SK-MEL-5 (cell line): Measurements from ENCODE around the gene SLF1. TPM values are rescaled to one million over a fixed set of nuclear protein-coding genes. Genes with fewer than 3 reads are reported as not detected.
A peak's percentile ranks its signal among the peaks of the same experiment; 100 is the strongest.

ENCODE experiments used
- DNase-seq: peaks from one replicate; pipeline ENCODE4 v3.0.0-alpha.2; 2016; ENCODE audit warnings: low read depth, low spot score
- in situ Hi-C: cut with HindIII; loops from 2 replicates; pipeline ENCODE4 v1.10.0; 2016; ENCODE audit warnings: low sequenced_read_pairs, high pct_unique_total_duplicates, low pct_unique_long_range_greater_than_20kb
- total RNA-seq: library from RNA; depleted of rRNA; stranded (reverse); fragments of >200 nt; shearing (Covaris generic); gene quantifications from 2 replicates; pipeline ENCODE4 v1.2.3, GENCODE V29; 2014

The SLF1 gene
- total RNA-seq, 1 experiment from 2014 or later = 14.2 TPM

DNA sequence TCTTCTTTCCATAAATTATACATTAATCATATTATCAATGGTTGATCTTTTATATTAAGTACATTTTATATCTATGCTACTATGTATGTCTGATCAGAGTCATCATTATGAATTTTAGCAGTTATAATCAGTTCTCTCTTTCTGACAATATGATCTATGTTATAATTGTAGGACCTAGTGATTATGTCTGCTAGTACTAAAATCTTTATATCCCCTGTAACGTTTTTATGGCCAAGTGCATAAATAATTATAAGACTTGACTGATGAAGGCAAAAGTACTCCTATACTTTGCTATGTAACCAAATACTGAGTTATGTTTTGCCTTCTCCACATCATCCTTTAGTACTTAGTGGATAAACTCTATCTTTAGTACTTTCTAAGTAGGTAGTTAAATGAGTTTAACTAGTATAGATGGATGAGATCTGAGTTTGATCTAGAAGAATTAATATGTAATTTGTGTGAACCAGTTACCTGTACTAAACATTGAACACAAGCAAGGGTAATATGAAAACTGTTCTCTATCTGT lies 75.4 kb downstream of the SLF1 start:
- in situ Hi-C loops = no loop called here
- DNase-seq = no peak

DNA sequence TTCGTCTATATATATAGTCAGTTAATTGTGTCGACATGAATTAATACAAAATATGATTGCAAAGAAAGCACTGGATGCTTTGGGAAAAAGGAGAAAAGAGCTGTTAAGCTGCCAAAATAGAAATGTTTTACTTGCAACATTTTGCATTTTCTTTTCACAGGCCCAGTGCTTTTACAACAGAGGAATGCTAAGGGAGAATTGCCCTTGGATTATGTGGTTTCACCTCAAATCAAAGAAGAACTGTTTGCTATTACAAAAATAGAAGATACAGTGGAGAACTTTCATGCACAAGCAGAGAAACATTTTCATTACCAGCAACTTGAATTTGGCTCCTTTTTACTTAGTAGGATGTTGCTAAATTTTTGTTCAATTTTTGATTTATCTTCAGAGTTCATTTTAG lies 76.2 kb downstream of the SLF1 start:
- in situ Hi-C loops = no loop called here
- DNase-seq = no peak

DNA sequence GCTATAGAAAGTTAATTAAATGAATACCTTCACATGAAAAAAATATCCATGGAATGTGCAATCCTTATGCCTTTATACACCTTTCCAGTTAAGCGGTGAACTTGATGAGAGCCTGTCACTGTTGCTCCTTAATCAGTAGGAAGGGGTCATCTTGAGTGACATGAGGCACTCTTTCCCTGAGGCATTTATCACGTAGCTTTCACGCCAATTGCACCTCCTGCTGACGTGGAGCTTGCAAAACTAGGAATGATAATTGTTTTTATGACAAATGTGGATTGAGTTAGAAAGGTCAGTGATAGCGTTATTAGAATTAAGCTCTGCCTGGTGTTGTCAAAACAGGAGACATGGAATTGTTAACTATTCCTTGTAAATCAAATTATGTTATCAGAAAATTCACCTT lies 79.7 kb downstream of the SLF1 start:
- peak; percentile 79 for DNase-seq
- in situ Hi-C loops = no loop called here

DNA sequence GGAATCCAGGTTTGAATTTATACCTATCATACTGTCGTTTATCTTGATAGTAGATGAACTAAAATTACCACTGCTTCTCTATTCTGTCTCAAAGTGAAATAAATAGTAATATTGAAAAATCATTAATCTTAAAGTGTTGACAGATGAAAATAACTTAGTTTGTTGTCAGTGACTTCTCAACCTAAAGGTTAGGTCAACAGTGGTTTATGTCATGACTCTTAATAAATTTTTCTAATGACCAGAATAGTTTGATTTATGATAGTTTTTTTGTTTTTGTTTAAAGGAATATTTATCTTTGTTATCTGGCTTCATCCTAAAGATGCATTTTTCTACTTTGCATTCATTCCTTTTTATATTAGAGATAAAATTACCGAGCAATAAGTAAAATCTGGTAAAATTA lies 81.1 kb downstream of the SLF1 start:
- in situ Hi-C loops = no loop called here
- no peak for DNase-seq

DNA sequence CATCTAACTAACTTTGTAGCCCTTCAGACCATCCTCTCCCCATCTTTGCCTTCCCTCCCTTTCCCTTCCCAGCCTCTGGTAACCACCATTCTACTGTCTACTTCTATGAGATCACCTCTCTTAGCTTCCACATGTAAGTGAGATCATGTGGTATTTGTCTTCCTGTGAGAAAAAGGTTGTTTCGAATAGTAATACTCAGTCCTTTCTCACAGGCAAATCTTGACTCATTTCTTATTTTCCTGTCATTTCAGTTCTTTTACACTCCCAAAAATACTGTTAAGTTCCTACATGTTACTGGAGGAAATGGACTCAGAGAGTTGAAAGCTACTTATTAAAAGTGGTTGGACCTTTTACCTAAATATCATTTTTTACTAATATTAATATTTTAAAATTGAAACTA lies 82.1 kb downstream of the SLF1 start:
- in situ Hi-C loops = no loop called here
- DNase-seq = no peak

DNA sequence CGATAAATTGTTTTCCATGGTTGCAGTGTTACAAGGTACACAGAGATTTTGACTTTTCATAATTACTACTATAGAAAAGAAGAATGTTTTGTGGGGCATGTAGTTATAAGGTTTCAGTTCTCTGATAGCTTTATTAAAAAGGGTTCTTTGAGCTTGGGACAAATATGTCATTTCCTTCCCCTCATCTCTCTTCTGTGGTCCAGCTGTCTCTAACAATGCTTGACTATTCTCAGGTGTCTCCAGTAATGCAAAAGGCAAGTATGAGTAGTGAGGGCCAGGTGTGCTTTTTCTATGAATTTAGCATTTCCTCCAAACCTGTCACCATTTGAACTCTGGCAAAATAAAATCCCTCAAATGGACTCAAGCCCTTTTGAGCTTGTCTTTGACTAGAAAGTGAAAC lies 84.3 kb downstream of the SLF1 start:
- in situ Hi-C loops = no loop called here
- DNase-seq = no peak

DNA sequence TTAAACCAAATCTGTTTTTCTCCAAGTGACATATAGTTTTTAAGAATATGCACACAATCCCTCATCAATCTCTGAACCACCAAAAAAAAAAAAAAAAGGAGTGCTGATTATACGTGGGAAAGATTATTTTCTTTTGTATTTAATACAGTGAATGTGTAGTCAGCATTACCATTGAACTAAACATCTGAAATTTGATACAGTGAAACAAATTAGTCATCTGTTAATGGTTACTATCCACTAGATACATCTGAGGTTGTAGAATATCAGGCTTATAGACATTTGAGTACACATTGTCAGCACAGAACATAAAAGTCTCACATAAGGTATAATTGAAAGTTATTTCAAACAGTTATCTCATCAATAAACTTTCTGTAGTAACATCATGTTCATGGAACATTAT lies 87.0 kb downstream of the SLF1 start:
- no peak for DNase-seq
- in situ Hi-C loops = no loop called here

DNA sequence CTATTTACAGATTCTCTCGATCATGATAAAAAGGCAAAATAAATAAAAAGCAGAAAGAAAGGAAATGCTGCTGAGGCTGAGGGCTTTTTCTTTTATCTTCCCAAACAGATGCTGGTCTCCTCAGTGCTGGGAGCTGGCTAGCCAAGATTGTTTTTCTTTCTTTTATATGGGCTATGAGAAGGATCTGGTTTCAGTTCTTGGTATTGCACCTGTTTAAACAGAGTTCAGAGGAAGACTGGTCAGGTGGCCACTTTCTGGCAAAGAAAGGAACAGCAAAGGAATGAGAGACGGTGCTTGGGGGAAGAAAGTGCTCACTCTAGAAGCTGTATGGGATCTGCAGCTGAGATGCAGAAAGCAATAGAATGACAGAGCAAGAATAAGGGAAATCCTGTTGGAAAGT lies 88.9 kb downstream of the SLF1 start:
- in situ Hi-C loops = no loop called here
- no peak for DNase-seq

DNA sequence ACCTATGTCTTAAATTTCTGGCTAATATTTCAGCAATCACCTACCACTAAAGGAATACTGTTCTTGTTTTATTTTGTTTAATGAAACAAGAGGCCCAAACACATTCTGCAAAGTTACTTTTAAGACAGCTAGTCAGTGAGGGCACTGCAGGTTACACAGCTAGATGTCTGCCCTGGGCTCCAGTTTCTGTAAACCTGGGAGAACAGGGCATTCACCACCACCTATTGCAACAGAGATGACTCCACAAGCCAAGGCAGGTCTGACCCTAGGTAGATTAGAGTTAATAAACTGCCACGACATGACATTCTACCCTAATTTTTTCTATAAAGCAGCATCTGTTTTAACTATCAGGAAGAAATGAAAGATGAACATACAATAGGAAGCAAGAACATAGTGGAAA lies 90.8 kb downstream of the SLF1 start:
- in situ Hi-C loops = no loop called here
- no peak for DNase-seq

DNA sequence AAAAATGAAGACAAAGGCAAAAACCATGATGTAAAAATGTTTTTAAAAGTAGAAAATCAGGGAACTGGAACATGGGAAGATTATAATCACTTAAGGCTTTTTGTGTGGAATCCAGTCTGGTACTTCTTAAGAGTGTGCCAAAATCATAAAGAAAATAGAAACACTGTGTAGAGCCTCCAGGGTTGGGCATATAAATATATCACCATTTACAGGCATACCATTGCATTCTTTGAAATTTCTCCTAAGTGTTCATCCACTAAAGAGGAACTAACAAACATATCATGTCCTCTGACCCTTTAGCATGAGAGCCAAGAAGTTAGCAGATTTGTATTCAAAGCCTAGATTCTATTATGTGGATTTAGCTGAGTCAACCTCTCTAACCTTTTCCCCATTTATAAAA lies 93.3 kb downstream of the SLF1 start:
- DNase-seq = no peak
- in situ Hi-C loops = no loop called here

DNA sequence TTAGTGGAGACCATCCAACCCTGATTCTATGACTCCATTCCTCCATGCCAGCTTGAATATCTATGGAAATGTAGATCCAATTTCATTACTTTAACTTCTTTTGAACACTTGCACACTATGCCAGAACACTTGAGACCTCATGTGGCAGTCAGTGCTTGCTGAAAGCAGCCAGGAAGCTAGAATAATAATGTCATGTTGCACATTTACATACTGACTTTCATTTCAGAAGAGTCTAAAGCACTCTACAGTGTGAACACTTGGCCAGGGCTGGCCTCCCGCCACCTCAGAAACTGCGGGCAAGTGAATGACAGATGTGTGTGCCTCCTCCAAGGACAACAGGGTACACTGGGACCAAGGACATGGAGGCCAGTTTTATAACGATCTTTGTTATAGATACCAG lies 97.3 kb downstream of the SLF1 start:
- DNase-seq = no peak
- in situ Hi-C loops = no loop called here

DNA sequence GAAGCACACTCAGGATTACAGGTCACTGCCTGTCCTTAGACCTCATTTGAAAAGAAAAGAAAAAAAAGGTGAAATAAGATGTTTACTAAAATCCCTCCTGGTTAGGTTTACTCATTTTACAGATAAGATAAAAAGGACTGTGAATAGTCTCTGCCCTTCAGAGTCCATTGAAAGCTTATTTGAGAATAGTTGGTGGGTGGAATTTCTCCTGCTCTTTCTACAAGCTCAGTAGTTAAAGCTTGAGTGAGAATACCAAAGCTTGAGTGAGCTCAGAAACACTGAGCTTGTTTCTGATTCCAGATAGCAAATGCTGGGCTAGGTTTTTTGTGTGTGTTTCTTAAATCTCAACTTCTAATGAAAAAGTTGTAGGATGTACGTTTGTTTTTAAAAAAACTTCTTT lies 106.7 kb downstream of the SLF1 start:
- in situ Hi-C loops = no loop called here
- no peak for DNase-seq

DNA sequence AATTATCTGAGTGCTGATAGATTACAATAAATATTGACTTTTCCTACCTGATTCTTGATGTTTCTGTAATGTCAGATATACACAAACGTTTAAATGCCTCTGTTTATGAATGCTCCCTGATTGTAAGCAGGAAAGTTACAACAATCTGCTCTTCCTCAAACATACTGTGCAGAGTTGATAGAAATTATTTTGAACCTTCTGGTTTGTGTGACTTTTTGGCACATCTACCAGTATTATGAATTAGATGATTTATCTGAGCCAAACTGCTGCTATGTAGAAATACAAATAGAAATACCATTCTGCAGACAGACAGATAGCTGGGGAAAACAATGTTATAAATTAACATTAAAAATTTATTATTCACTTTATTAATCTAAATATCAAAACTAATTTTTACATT lies 113.0 kb downstream of the SLF1 start:
- no peak for DNase-seq
- in situ Hi-C loops = no loop called here

DNA sequence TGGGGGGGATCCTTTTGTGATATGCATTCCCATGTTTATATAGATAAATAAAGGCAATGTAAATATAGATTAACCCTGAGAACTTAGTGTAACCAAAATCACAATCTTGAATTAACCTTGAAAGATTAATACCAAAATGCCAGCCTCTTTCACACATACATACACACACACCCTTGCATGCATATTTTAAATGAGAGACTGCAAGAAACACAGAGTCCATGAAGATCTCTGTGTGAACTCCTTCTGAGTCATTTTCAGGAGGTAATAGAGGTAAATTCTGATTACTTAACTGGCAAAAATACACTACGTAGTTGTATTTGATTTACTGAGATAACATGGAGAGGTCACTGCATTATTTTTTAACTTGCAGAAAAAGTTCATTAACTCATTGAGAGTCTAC lies 118.0 kb downstream of the SLF1 start:
- in situ Hi-C loops = no loop called here
- DNase-seq = no peak

DNA sequence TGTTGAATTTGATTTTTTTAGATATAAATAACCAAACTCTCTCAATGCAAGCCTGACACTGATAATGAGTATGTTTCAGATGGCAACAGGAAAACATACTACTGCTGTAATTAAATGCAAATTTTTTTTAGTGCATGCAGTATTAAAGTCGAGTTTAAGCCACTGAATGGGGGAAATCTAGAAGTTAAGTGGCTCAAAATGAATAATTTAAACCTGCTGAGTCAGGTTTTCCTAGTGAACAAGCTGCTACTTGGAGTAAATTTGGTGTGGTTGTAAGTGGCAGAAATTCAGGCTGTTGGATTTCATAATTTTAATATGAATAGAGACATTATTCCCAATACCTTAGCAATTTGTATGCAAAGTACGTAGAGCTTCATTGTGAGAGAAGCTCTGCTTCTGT lies 121.8 kb downstream of the SLF1 start:
- in situ Hi-C loops = no loop called here
- no peak for DNase-seq

DNA sequence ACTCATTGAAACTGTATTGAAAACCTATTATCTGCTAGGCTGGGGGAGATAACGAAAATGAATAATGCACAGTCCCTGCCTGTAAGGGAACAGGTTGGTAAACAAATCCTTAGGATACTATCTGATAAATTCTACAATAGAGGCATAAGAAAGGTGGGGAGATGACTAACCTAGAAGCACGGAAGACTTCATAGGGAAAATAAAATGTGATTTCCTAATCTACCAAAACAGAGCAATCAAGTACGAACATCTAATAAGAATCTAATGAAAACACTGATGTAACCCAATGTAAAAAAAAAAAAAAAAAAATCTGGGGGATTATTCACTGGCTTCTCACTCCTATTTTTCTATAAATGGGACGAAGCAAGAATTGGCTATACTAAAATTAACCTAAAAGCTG lies 124.4 kb downstream of the SLF1 start:
- in situ Hi-C loops = no loop called here

DNA sequence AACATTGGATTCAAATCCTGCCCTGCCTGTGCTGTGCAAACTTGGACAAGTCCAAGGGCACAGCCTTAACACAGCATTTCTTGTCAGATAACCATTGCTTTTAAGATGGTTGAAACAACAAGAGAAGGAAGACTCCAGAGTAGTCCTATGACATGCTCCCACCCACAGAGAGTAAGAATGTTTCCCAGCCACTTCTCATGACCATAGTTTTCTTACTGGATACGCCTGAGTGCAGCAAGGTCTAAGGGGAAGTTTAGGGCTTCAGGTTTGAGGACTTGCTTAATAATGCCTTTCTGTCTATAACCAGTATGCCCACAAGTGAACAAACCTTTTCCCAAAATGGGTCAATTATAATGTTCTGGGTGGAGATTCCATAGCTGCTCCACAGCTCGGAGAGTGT lies 126.4 kb downstream of the SLF1 start:
- no peak for DNase-seq
- in situ Hi-C loops = no loop called here

More for the DNA sequence above, 124.4 kb downstream of the SLF1 start:
- DNase-seq = no peak

DNA sequence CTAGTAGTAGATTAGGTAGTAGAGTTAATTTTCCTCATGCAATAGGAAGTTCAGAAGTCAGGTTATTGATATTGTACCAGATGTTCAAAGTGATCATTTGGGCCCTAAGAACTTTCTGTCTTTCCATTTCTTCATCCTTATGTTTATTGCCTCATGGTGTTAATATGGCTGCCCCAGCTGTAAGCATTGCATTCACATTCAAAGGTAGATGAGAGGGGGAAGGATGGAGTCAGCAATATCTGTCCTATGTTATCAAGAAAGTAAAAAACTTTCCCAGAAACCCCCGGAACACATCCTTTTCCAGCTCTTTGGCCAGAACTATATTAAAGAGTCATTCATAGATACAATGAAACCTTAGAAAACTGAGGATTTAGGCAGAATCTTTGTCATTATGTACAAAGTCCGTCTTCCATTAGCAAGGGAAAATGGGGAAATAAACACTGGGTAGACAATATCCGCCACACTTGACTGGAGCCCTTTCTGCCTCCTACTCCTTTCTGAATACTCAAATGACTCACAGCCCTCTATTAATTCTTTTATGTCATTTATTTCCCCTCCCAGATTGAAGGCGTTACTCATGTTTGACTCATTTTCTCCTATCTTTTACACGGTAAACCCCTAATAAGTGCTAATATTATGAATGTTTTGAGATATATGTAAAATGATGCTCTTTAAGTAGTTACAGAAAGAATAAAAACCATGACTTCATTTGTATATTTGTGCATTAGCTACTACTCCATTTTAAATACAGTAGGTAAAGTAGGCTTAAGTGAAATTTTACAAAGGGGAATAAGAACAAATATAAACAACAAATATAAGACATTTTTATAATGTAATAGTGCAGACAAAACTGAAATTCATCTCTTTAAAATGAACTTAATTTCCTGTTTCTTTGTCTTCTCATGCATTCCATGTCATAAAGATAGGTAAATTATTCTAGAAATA lies 127.6 kb downstream of the SLF1 start:
- DNase-seq = no peak
- in situ Hi-C loops = no loop called here

DNA sequence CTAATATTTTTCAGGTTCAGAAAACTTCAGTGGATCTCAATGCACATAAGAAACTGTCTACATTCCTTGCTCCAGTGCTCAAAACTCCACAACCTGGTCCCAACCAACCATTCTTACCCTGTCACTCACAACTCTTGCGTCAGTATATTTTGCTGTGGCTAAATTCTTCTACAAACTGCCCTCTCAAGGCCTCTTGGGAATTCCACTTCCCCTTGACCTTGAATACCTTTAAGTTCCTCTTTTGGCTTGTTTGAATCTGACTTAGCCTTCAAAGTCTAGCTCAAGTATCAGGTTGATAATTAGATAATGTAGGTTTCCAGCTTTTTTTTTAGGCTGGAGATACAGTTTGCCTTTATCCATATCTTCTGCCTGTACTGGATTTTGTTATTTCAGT lies 128.3 kb downstream of the SLF1 start:
- DNase-seq = no peak
- in situ Hi-C loops = no loop called here
